Stimulated activated CD4-positive, alpha-beta T cell treated with anti-CD3 and anti-CD28 coated beads, Interleukin-12 subunit alpha, Interleukin-12 subunit beta, amount 100 ng/mL, for 4 hours (primary cell): Measurements from ENCODE around the gene MCF2.

ENCODE experiments used
- DNase-seq: peaks from one replicate; pipeline ENCODE4 v3.0.0-alpha.2; 2020

Gene MCF2

DNA sequence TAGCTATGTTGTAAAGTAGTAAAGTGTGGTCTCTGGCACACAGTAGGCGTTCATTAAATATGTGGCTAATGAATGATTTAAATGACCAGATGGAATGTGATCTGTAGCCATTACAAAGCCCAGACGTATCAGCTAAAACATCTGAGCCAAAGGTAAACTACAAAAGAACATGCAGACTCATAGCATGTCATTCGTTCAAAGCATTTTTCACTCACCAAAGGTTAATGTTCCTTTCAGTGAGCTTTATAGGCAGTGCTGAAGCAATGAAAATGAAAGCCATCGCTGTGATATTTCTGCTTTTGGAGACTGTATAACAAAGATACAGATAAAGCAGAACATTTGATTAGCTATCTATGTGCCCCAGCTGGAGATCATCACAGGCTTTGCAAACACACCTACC lies 126.9 kb downstream of the MCF2 start:
- no peak for DNase-seq

DNA sequence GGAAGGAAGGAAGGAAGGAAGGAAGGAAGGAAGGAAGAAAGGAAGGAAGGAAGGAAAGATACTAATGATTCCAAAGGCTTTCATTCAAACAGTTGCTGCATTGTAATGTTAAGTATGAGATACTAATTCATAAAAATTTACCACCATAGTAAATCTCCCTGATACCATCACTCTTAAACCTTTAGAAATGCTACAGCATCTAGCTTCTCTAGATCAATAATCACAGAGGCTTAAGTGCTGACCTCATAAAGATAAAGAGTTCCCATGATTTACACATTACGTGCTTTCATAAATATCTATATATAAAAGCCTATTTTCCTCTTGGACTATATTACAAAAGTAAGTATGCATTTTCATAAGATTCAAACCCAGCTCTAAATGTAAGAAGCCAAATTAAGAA lies 141.0 kb downstream of the MCF2 start:
- DNase-seq, result no peak

DNA sequence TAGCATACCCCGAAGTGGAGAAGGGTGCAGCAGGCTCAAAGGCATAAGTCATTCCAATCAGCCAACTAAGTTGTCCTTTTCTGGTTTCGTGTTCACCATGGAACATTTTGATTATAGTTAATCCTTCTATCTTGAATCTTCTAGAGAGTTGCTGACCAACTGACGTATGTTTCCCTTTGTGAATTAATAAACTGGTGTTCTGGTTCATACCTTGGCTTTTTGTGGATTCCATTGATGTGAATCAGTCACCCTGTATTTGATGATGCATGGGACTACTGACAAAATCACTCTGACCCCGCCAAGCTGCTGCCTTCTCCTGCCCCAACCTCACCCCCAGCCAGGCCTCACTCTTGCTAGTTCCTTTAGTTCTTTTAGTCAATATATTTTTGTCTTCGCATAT lies 144.7 kb downstream of the MCF2 start:
- no peak for DNase-seq

DNA sequence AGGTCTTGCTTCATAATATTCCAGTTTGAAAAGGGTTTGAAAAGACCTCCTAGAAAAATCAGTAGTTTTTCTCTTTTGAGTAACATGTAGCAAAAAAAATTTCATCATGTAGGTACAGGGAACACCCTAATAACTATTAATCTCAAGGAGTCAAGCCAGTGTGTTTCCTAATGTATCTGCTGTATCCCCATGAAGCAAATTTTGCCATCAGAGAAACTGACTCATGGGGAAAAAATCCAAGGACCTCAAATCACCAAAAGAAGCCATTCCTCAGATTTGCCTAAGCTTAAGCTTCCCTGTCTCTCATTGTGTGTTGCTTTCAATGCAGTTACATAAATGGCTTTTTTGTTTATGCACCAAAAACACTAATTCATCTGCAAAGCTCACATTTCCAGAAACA lies 147.7 kb downstream of the MCF2 start:
- no peak for DNase-seq

DNA sequence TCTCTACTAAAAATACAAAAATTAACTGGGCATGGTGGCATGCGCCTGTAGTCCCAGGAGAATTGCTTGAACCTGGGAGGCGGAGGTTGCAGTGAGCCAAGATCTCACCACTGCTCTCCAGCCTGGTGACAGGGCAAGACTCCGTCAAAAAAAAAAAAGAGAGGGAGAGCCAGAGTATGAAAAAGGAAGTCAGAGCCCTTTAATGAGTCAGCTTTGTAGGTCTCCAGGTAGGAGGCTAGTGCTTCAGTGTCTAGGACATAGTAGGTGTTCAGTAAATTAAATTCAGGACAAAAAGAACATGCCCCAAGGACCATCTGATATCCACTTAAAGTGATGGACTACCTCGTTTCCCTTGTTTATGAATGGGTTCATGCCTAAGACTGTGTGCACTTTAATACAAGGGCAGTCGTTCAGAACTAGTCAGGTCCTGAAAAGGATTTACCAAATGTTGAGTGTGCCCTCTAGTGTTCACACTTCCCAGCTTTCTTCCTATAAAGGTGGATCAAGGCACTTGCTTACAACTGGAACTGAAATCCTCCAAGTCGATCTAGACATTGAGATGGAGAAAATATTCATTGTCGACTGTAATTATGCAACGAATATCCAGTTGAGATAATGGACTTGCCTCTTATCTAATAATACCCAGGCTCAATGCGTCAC lies 148.5 kb downstream of the MCF2 start:
- no peak for DNase-seq

DNA sequence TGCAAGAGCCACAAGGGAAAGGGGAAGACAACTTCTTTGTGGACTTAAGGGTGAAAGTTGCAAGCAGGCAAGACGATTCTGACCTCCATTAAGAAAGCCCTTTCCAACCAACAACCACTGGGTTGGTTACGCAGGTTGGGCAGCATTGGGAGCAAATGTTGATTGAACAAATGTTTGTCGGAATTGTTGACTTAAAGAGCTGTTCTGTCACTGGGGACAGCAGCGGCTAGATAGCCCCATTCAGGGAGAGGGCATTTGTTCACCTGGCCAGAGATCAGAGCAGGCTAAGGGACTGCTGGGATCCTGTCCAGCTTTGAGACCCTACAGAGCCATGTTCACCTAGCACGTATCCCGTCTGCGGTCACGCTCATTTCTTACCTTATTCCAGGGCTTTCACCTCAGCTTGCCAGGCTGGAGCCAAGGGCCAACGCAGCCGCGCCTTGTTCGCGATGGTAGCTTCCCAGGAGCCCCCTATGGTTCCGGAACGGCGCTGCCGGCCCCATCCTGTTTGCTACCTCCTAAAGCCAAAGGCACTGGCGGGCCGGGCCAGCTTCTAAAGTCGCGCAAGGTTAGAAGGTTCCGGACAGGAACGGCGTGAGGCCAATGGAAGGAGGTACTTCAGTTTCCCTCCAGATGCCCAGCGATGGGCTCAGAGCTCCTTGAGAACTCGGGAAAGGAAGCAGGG lies 152.8 kb downstream of the MCF2 start:
- DNase-seq, result no peak

DNA sequence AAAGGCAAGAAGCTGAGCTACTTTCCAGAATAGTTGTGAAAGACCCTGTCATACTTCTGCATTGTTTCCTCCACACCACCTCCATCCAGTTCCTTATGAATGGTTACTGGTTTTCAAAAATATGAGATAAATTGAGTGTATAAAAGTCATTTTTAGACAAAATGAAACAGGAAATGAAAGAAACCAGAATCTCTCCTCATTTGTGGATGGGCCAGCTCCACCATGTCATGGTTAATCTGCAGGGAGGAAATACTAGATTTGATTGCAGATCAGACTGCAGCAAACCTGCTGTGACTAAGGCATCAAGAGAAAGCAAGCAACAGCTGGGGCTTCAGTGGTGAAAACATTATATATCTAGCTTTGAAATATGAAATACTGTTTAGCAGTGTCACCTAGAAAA lies 153.6 kb downstream of the MCF2 start:
- no peak for DNase-seq

DNA sequence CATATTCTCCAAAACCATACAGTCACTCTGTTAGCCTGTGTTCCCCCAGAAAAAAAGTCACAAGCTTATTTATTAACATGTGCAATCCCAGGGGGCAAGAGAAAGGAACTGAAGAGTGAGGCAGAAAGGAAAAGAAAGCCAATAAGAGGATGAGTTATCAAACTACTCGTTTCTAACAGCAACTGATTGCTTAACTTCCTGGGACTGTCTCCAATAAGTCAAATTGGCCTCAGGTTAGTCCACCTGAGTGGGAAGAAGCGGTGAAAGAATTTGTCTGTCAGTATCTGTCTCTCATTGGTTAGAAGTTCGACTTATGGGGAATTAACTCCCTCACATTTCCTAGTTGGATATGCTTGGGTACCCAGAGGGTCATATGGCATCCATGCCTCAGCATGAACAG lies 163.4 kb downstream of the MCF2 start:
- no peak for DNase-seq

DNA sequence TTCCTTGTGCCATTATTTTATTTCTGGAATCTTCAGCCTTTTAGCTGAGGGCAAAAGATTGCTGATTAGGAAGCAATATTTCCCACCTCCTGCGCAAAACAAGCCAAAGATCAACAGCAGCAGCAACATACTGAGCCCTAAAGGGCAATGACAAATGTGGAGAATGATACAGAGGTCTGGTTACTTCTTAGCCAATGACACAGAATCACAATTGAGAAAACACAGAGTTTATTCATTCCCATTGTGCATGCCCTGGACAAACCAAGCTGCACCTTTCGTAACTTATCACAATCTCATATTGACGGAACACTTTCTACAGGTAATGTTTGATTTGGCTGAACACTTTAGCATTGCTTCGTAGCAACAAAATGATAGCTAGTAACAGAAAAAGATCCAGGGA lies 164.0 kb downstream of the MCF2 start:
- no peak for DNase-seq

DNA sequence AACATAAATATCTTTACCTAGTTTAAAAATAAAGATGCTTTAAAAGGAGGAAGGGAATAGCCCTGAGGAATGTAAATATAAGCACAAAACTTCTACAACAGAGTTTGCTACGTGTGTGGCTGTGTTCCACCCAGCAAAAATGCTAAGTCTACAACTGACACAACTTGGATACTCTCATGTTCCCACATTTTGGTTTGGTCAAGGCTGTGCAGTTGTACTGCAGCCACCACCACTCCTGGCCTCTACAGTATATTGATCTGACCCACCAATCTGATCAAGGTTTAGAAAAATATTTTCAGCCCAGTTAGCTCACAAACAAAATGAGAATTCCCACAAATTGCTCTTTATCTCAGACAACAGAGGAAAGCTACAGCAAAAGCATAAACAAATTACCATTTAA lies 165.3 kb downstream of the MCF2 start:
- DNase-seq, result no peak

DNA sequence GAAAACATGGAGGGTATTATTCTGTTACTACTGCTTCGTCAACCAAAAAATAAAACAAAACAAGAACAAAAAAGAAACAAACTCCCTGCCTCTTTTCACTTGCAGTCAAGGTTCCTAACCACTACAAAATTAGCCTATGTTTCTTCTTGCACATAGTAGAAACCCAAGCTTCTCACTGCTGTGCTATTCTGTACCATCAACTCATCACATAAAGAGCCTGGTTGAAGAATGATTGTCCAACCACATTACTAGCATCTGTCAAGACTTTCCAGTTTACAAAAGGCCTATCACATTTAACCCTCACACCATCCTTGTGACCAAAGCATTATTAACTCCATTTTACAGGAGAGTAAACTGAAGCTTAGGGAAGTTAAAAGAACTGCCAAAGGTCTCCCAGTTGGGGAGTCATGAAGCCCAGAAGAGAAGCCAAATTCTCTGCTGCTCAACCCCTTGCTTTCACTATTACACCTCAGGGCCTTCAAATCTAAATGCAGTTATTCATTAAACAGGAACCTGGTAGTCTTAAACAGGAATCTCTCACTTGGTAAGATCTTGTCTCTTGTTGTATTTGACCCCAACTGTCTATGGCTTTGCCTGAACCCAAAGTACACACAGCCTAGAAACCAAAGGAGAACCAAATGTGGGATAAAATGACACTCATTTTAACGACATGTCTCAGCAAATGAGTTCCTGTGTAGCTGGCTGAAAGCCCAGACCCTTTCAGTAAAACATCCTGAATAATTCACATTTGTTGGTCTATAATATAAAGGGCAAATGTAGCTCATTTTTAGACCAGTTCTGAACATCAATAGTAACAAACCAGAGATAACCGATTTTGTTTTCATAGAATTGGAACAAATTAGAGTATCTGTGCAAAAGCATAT lies 168.8 kb downstream of the MCF2 start:
- DNase-seq, result no peak

DNA sequence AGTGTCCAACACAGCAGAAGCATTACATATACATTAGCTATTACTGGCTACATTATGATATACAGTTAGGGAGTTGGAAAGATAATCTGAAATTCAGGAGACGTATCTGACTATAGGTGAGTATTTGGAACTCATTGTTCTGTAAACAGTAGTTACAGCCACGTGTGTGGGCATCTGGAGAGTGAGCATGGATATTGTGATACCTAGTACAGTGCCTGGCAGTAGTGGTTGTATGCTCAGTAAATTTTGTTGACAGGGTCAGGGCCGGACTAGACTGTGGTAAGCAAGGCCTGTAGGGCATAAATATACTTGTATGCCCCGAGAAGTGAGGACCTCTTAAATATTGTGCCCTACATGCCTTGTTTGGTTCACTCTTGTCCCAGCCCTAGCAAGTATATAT lies 174.5 kb downstream of the MCF2 start:
- DNase-seq, result no peak

DNA sequence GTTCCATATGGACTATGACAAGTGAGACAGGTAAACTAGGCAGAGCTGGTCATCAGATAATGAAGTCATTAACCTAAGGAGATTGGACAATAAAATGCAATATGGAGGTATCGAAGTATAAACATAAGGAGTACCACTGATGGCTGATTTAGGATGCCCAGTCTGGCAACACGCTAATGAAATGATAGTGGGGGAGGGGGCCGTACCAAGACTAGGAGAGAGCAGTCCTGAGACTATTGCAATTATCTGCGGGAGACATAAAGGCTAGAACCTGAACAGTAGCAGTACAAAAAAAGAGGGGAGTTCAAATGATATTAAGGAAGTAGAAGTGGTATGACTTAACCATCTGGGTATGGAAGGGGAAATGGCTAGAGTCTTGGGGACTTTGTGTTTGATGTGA lies 175.1 kb downstream of the MCF2 start:
- DNase-seq, result no peak
